HG02852 (cell line): ENCODE measurements around the gene CCDC18.
A peak's percentile ranks its signal among the peaks of the same experiment; 100 is the strongest.
"Not testable (repeated sequence)": the region's sequence is repeated elsewhere in the genome, so short reads cannot be mapped to it uniquely, and the experiment has no call there.

Experiments
- ATAC-seq: cut with Tn5 transposase; IDR thresholded peaks from one replicate; pipeline ENCODE4 v1.9.1; 2021; ENCODE audit warnings: mild to moderate bottlenecking, moderate library complexity; ENCODE audit not compliant: unreplicated experiment

Gene CCDC18

GRCh38 chr1:93180723-93181613 lies at the start of gene CCDC18:
Gene CCDC18 (plus strand): TSS chr1:93180724. CDS start chr1:93183362, 2,638 bp downstream.
- ATAC-seq = peak; percentile 7

DNA sequence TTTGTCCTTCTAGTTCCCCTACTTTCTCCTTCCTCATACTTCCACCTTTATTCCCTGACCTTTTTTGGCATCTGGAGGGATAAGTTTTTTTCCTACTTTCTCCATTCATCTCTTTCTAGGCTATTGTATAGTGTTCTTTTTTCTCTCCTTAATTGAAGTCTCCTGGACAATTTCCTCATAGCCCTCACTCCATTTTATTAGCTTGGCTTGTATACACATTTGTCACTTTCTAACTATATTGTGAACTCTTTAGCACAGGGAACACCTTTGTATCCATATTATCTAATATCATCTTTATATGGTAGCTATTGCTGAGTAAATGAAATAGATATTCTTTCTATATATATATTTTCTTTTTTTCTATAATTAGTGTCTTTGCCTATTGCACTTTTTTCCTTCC lies 47.9 kb upstream of the CCDC18 start:
- no peak for ATAC-seq

DNA sequence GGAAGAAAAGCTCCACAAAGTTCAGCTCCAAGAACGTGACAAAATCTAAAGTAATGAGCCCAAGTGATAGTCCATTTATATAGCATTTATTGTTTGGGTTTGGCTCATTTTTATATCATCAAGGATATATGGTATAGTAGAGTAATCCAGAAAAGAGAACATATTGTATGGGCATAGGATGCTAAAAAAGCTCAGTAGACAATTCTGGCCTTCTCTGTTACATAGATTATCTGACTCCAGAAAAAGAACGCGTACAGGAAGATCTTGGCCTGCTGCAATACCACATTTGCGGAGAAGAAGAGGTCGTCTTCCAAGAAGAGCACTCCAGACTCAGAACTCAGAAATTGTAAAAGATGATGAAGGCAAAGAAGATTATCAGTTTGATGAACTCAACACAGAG lies 44.1 kb upstream of the CCDC18 start:
- no peak for ATAC-seq

- no peak for ATAC-seq
Measured at GRCh38 chr1:93137604-93138292, 42.8 kb upstream of the CCDC18 start.

GRCh38 chr1:93140106-93140505 lies 40.4 kb upstream of the CCDC18 start:
- ATAC-seq = no peak

DNA sequence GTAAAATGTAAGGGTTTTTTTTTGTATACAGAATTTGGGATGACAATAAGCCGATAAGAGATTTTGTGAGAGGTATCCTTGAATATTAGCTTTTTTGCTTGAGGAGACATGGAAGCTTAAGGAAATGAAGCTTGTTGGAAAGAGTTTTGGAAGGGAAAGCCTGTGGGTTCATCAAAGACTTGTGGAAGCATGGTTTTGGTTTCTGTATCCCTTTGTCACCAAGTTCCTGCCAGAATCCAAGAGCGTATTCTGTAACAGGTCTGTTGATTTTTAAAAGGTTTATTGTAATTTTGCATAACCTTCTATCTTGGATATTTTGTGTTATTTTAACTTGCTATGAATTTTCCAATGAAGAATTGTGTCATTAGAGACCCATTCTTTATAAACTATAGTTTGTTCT lies 38.4 kb upstream of the CCDC18 start:
- ATAC-seq = no peak

GRCh38 chr1:93143136-93143535 lies 37.4 kb upstream of the CCDC18 start:
- no peak for ATAC-seq

DNA sequence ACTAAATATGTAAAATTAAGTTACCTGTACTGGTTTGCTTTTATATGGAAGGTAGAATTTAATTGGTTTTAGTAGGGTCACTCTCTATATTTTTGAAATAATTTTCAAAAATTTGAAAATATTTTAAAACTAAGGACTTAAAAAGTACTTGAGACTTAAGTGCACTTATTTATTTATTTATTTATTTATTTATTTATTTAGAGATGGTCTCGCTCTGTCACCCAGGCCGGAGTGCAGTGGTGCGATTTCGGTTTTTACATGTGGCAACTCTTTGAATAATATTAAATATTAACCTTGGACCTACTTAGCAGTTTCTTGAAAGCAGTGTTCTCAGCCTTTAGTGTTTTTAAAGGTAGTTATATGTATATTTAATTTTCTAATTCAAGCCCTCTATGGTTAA lies 36.8 kb upstream of the CCDC18 start:
- no peak for ATAC-seq

GRCh38 chr1:93148001-93148400 lies 32.5 kb upstream of the CCDC18 start:
- ATAC-seq = no peak

GRCh38 chr1:93150729-93151128 lies 29.8 kb upstream of the CCDC18 start:
- ATAC-seq = no peak

DNA sequence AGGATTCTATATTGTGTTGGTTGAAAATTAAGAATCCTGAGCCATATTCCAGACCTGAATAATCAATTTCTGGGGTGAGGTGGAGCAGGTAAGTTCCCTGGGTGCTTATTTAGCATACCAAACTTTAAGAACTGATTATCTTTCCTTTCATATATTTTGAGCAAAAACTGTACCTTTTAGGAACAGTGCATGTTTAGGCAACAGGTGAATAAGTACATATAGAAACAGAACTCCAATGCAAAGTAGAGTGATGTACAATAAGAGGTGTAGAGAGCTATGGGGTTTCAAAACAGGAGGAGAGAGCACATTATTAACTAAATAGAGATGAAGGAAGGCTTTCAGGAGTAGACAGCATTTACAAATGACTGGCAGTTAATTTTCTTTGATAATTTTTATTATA lies 29.1 kb upstream of the CCDC18 start:
- no peak for ATAC-seq

- no peak for ATAC-seq
Measured at GRCh38 chr1:93152835-93153234, 27.7 kb upstream of the CCDC18 start.

DNA sequence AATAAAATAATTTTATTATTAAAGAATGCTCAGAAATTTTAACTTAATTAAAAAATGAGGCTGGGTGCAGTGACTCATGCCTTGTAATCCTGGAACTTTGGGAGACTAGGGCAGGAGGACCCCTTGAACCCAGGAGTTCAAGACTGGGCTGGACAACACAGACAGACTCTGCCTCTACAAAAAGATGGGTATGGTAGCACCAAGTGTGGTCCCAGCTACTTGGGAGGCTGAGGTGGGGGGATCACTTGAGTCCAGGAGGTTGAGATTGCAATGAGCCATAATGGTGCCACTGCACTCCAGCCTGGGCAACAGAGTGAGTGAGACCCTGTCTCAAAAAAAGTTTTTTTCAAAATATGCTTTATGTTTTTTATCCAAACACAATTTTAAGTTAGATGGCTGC lies 25.6 kb upstream of the CCDC18 start:
- ATAC-seq = no peak

- ATAC-seq = no peak
Measured at GRCh38 chr1:93155335-93155734, 25.2 kb upstream of the CCDC18 start.

GRCh38 chr1:93159337-93159736 lies 21.2 kb upstream of the CCDC18 start:
- ATAC-seq = no peak

DNA sequence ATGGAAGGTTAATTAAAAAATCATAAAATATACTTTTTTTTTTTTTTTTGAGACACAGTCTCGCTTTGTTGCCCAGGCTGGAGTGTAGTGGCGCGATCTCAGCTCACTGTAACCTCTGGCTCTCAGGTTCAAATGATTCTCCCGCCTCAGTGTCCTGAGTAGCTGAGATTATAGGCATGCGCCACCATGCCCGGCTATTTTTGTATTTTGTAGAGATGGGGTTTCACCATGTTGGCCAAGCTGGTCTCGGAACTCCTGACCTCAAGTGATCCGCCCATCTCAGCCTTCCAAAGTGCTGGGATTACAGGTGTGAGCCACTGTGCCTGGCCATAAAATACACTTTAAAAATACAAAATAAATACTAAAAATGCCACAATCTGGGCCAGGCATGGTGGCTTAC lies 17.2 kb upstream of the CCDC18 start:
- not testable (repeated sequence) for ATAC-seq

DNA sequence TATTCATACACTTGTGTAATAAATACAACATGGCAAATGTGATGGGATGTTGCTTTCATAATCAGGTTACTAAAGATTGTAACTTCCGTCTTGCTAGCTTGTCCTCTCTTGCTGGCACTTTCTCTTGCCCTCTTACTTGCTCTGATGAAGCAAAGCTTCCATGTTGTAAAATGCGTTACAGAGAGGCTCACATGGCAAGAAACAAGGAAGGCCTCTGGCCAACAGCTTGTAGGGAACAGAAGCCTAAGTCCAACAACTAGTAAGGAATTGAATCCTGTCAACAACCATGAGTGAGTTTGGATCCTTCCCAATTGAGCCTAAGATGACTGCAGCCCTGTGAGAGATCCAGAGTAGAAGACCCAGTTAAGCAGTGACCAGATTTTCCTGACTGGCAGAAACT lies 15.7 kb upstream of the CCDC18 start:
- no peak for ATAC-seq

GRCh38 chr1:93165895-93166294 lies 14.6 kb upstream of the CCDC18 start:
- ATAC-seq = not testable (repeated sequence)

DNA sequence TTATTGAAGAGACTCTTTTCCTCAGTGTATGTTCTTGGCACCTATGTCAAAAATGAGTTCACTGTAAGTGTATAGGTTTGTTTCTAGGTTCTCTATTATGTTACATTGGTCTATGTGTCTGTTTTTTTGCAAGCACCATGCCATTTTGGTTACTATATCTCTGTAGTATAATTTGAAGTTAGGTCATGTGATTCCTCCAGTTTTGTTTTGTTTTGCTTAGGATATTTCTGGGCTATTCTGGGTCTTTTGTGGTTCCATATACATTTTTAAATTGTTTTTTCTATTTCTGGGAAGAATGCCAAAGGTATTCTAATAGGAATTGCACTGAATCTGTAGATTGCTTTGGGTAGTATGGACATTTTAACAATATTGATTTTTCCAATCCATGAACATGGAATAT lies 13.5 kb upstream of the CCDC18 start:
- ATAC-seq = no peak

- ATAC-seq = not testable (repeated sequence)
Measured at GRCh38 chr1:93170141-93170678, 10.3 kb upstream of the CCDC18 start.

DNA sequence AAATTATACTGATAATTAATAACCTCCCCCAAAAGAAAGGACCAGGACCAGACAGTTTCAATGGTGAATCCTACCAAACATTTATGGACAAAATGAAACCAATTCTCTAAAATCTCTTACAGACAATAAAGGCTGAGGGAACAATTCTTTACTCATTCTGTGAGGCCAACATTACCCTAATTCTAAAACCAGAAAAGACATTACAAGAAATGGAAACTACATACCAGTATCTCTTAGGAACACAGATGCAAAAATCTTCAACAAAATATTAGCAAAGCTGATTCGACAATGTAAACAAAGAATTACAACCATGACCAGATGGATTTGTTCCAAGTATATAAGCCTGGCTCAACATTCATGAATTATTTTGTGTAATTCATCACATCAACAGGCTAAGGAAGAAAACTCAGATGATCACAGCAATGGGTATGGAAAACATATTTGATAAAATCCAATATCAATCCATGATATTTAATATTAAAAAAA lies 8.9 kb upstream of the CCDC18 start:
- ATAC-seq = no peak

DNA sequence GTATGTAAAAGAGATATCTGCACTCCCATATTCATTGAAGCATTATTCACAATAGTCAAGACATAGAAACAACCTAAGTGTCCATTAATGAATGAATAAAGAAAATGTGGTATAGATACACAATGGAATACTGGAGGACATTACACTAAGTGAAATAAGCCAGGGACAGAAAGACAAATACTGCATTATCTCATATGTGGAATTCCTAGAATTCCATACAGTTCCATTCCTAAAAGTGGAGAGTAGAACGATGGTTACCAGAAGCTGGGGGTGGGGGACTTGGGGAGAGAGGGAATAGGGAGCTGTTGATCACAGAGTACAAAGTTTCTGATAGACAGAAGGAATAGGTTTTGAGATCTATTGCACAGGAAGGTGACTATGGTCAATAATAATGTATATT lies 7.7 kb upstream of the CCDC18 start:
- no peak for ATAC-seq
